K562 (cell line): ENCODE results near the gene ZNF775. TPM values are rescaled to one million over a fixed set of nuclear protein-coding genes. Genes with fewer than 3 reads are reported as not detected.

Experiments
- CTBP1 ChIP-seq: fragments of 450-650 bp; IDR thresholded peaks from 2 replicates; pipeline ENCODE4 v1.6.1; 2016; ENCODE audit warnings: borderline replicate concordance
- CUX1 ChIP-seq: fragments of 200-800 bp; sonication (Bioruptor generic); IDR thresholded peaks from 2 replicates; pipeline ENCODE4 v1.6.1; 2016; ENCODE audit warnings: missing genetic modification characterization, missing compliant biosample characterization
- DPF2 ChIP-seq: fragments of 450-650 bp; IDR thresholded peaks from 2 replicates; pipeline ENCODE4 v1.6.1; 2016
- ETV5 ChIP-seq: sonication (generic); formaldehyde crosslinking; IDR thresholded peaks from 2 replicates; pipeline ENCODE4 v1.4.0; 2020; ENCODE audit warnings: low read depth, mild to moderate bottlenecking, missing genetic modification reagents
- ETV6 ChIP-seq, 3 experiments: fragments of 150-350 bp in 1 of 3; sonication (generic) in 1 of 3; formaldehyde crosslinking in 1 of 3; IDR thresholded peaks; 2 replicates each; pipeline versions ENCODE4 v1.6.1 to v1.8.0; 2014 to 2022; ENCODE audit warnings: borderline replicate concordance in 2 of 3, low read depth in 2 of 3, antibody characterized with exemption in 1 of 3, low read length in 1 of 3, mild to moderate bottlenecking in 1 of 3, missing genetic modification reagents in 1 of 3
- HDAC3 ChIP-seq: fragments of 450-650 bp; IDR thresholded peaks from 2 replicates; pipeline ENCODE4 v1.6.1; 2018; ENCODE audit warnings: borderline replicate concordance, mild to moderate bottlenecking, moderate library complexity; ENCODE audit not compliant: partially characterized antibody
- HEY1 ChIP-seq: fragments of 250-450 bp; sonication (Bioruptor Pico); IDR thresholded peaks from 2 replicates; pipeline ENCODE4 v1.5.0; 2020; ENCODE audit warnings: mild to moderate bottlenecking, moderate library complexity, borderline replicate concordance
- NFYB ChIP-seq: IDR thresholded peaks from 2 replicates; pipeline ENCODE4 v1.6.1; 2011; ENCODE audit warnings: mild to moderate bottlenecking, moderate library complexity; ENCODE audit not compliant: insufficient read length; ENCODE audit errors: extremely low read depth
- PTRF ChIP-seq: fragments of 450-650 bp; IDR thresholded peaks from 2 replicates; pipeline ENCODE4 v1.6.1; 2016; ENCODE audit warnings: mild to moderate bottlenecking, missing genetic modification characterization, missing compliant biosample characterization
- RBBP5 ChIP-seq: fragments of 200-600 bp; sonication (generic); IDR thresholded peaks from 2 replicates; pipeline ENCODE4 v1.6.1; 2012; ENCODE audit warnings: borderline replicate concordance, mild to moderate bottlenecking, low read length, control low read depth, inconsistent platforms; ENCODE audit not compliant: insufficient read depth, poor library complexity, severe bottlenecking
- RERE ChIP-seq: sonication (generic); formaldehyde crosslinking; IDR thresholded peaks from 2 replicates; pipeline ENCODE4 v1.8.0; 2023; ENCODE audit warnings: missing genetic modification reagents, mild to moderate bottlenecking, borderline replicate concordance
- SUPT5H ChIP-seq: fragments of 450-650 bp; IDR thresholded peaks from 2 replicates; pipeline ENCODE4 v1.6.1; 2016
- ZNF79 ChIP-seq: fragments of 250-450 bp; sonication (Bioruptor Pico); IDR thresholded peaks from 2 replicates; pipeline ENCODE4 v1.4.0; 2020; ENCODE audit warnings: low read depth, mild to moderate bottlenecking, moderate library complexity
- polyA plus RNA-seq, 8 experiments: library from polyadenylated mRNA; depleted of rRNA in 4 of 8; stranded (reverse) in 5 of 8; unstranded in 3 of 8; fragments of >200 nt; fragmentation: Nextera tagmentation in 2 of 8; fragmentation: Illumina TruSeq in 1 of 8; extraction: Ambion mirVana in 2 of 8; extraction: Trizol in 1 of 8; gene quantifications; 2 replicates each; pipeline versions ENCODE4 v1.2.1 to v1.2.3, GENCODE V29; 2011 to 2014; ENCODE audit warnings: inconsistent platforms in 1 of 8, missing spikeins in 1 of 8
- total RNA-seq, 7 experiments: library from RNA; depleted of rRNA in 6 of 7; stranded (reverse); fragments of >200 nt in 6 of 7; fragmentation: Illumina TruSeq in 2 of 7; extraction: Trizol in 2 of 7; gene quantifications; 2 replicates each; pipeline versions ENCODE4 v1.2.1 to v1.2.3, GENCODE V29; 2011 to 2021; ENCODE audit warnings: low replicate concordance in 1 of 7

ZNF775 gene
- total and polyA plus RNA-seq, 9 of the 15 experiments (the other 6 are each of a cell fraction or from before 2014, with no cell fraction given), result 0.04 to 18.7 (median 4.9) TPM

GRCh38 chr7:150368884-150369747 lies 10.0 kb upstream of the ZNF775 start (continued):
- TF ChIP-seq HDAC3, result no peak
- TF ChIP-seq CUX1 (CRISPR knock-in tag), result no peak
- peak; percentile 70 for TF ChIP-seq RBBP5
- TF ChIP-seq ETV5 (CRISPR knock-in tag), result no peak
- peak; percentile 70 for TF ChIP-seq DPF2
- TF ChIP-seq ETV6 (IDR thresholded peaks at IDR 0.05; ENCODE audit: borderline replicate concordance in 1 of 2, low read depth in 2 of 2, low read length in 1 of 2), result 0 out of 4 replicates have a peak, but pooled peaks of 1 of the 2 experiments have one; percentile 4
- peak; percentile 88; the same call in 1 of the 2 replicates for TF ChIP-seq ETV6 (CRISPR knock-in tag; IDR thresholded peaks at IDR 0.05; ENCODE audit: borderline replicate concordance)
- TF ChIP-seq SUPT5H, result peak; percentile 45; the same call in 1 of the 2 replicates
- no peak for TF ChIP-seq HEY1 (CRISPR knock-in tag)
- no peak for TF ChIP-seq ZNF79 (CRISPR knock-in tag)
- 0 out of 2 replicates have a peak, but pooled peaks have one; percentile 7 for TF ChIP-seq CTBP1
- TF ChIP-seq NFYB, result no peak
- TF ChIP-seq RERE, result peak; percentile 87; the same call in 1 of the 2 replicates
- no peak for TF ChIP-seq PTRF (tag)
